Umbilical cord (tissue), 2 donors: Measurements from ENCODE around the gene SPAG17. TPM values are rescaled to one million over a fixed set of nuclear protein-coding genes. Genes with fewer than 3 reads are reported as not detected.

ENCODE experiments used
- DNase-seq: peaks from one replicate; pipeline ENCODE4 v3.0.0-alpha.2; 2015; ENCODE audit warnings: low spot score
- total RNA-seq: library from RNA; depleted of rRNA; stranded (reverse); fragments of >200 nt; gene quantifications from one replicate; pipeline ENCODE4 v1.2.3, GENCODE V29; 2014; ENCODE audit warnings: low replicate concordance; ENCODE audit not compliant: insufficient read depth

SPAG17 gene
- total RNA-seq, 1 donor from 2014 or later = 4.1 TPM

DNA sequence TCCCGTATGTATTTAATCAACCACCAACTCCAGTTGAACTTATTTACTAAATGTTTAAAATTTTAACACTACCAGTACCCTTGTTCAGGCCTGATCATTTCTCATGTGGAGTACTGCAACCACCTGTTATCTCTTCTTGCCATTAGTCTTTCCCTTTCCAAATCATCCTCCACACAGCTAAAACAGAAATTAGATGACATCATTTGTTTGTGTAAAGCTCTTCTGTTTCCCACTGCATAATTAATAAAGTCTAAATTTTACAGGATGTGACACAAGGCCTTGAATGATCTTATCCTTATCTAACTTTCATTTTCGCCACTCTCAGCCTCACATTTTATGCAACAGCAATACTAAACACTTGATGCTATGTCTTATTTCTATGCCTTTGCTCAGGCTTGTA is 280.0 kb downstream of the SPAG17 start:
- DNase-seq = no peak

- DNase-seq = no peak
Measured at GRCh38 chr1:117904485-117904884, 280.5 kb downstream of the SPAG17 start.
